OCI-LY7 (cell line): ENCODE measurements around the gene TPK1.

Experiments used
- EZH2phosphoT487 ChIP-seq: fragments of 200-600 bp; sonication (generic); IDR thresholded peaks from 2 replicates; pipeline ENCODE4 v1.6.1; 2018; ENCODE audit warnings: low read depth, borderline replicate concordance, mild to moderate bottlenecking, mixed run types, antibody characterized with exemption, low read length, moderate library complexity, mixed read lengths
- TF ChIP-seq, protein P1 (sequence below): fragments of 200-600 bp; sonication (generic); conservative IDR thresholded peaks from 2 replicates; pipeline ENCODE4 v1.5.1; 2014; ENCODE audit warnings: mild to moderate bottlenecking, antibody characterized with exemption, low read length, moderate library complexity, mixed read lengths

DNA sequence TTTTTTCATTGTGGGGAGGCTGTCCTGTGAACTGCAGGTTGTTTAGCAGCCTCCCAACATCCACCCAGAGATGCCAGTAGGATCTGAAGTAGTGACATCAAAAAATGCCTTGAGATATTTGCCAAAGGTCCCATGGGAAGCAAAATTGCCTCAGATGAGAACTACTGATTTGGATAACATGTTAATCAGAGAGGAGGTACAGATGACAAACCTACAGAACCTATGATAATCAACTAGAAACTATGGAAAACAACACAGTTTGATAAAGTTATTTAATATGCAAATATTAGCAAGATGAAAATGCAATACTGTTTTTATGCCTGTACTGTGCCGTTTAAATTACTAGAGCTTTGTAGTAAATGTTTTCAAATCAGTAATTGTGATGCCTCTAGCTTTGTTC, 341.5 kb downstream of the TPK1 start:
- TF ChIP-seq, protein P1, sequence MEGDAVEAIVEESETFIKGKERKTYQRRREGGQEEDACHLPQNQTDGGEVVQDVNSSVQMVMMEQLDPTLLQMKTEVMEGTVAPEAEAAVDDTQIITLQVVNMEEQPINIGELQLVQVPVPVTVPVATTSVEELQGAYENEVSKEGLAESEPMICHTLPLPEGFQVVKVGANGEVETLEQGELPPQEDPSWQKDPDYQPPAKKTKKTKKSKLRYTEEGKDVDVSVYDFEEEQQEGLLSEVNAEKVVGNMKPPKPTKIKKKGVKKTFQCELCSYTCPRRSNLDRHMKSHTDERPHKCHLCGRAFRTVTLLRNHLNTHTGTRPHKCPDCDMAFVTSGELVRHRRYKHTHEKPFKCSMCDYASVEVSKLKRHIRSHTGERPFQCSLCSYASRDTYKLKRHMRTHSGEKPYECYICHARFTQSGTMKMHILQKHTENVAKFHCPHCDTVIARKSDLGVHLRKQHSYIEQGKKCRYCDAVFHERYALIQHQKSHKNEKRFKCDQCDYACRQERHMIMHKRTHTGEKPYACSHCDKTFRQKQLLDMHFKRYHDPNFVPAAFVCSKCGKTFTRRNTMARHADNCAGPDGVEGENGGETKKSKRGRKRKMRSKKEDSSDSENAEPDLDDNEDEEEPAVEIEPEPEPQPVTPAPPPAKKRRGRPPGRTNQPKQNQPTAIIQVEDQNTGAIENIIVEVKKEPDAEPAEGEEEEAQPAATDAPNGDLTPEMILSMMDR, result no peak
- no peak for TF ChIP-seq EZH2phosphoT487
